Omental fat pad (tissue), 4 donors: ENCODE results near the gene CCDC85C. TPM values are rescaled to one million over a fixed set of nuclear protein-coding genes. Genes with fewer than 3 reads are reported as not detected.

Source experiments
- ATAC-seq: fragments of 150-250 bp; one replicate; pipeline ENCODE4 v1.9.1; 2016; ENCODE audit warnings: mild to moderate bottlenecking, moderate library complexity; ENCODE audit not compliant: low FRiP score
- DNase-seq: peaks from one replicate; pipeline ENCODE4 v3.0.0-alpha.2; 2019; ENCODE audit warnings: low spot score
- CTCF ChIP-seq, 3 donors: fragments of 450-650 bp; IDR thresholded peaks; one replicate each; pipeline ENCODE4 v1.5.1; 2016 to 2017; ENCODE audit warnings: antibody characterized with exemption in 3 of 3, mild to moderate bottlenecking in 3 of 3, moderate library complexity in 2 of 3
- total RNA-seq, 4 donors: library from RNA; depleted of rRNA; stranded (reverse); fragments of >200 nt; gene quantifications; one replicate each; pipeline ENCODE4 v1.1.0, GENCODE V29; 2016

The CCDC85C gene
- total RNA-seq, 4 donors from 2014 or later = 3.3 to 17.7 (median 8.3) TPM

- DNase-seq (no peak), ATAC-seq (no peak)
- no peak for TF ChIP-seq CTCF (IDR thresholded peaks at IDR 0.05)
These were observed 9.8 kb downstream of the CCDC85C start for GRCh38 chr14:99593971-99594841.

- ATAC-seq = no peak
- TF ChIP-seq CTCF (IDR thresholded peaks at IDR 0.05) = no peak
- no peak for DNase-seq
These were observed 10.9 kb downstream of the CCDC85C start for GRCh38 chr14:99592933-99593753.

- TF ChIP-seq CTCF (IDR thresholded peaks at IDR 0.05) = no peak
- DNase-seq (no peak), ATAC-seq (no peak)
These were observed 11.6 kb downstream of the CCDC85C start for GRCh38 chr14:99592394-99592793.

- DNase-seq = no peak
These were observed 13.1 kb downstream of the CCDC85C start for GRCh38 chr14:99590746-99591555.

GRCh38 chr14:99589651-99590530 lies 14.1 kb downstream of the CCDC85C start:
- no peak for DNase-seq
- no peak for TF ChIP-seq CTCF (IDR thresholded peaks at IDR 0.05)
- no peak for ATAC-seq

More at GRCh38 chr14:99590746-99591555, 13.1 kb downstream of the CCDC85C start:
- TF ChIP-seq CTCF (IDR thresholded peaks at IDR 0.05) = no peak
- no peak for ATAC-seq

- ATAC-seq (no peak), DNase-seq (no peak)
- TF ChIP-seq CTCF (IDR thresholded peaks at IDR 0.05) = no peak
These were observed 15.0 kb downstream of the CCDC85C start for GRCh38 chr14:99589031-99589441.
